ENCODE data around the gene GCK.

Gene GCK

GRCh38 chr7:44153948-44154335, 35.3 kb downstream of the GCK start:
- no peak for DNase-seq

- no peak for DNase-seq
These were observed 36.0 kb downstream of the GCK start for GRCh38 chr7:44152971-44153947.

GRCh38 chr7:44151956-44152355, 37.3 kb downstream of the GCK start:
- no peak for DNase-seq

GRCh38 chr7:44150966-44151941, 38.0 kb downstream of the GCK start:
- DNase-seq = no peak

GRCh38 chr7:44150466-44150832, 38.8 kb downstream of the GCK start:
- DNase-seq = no peak

- no peak for DNase-seq
These were observed 39.4 kb downstream of the GCK start for GRCh38 chr7:44149571-44150465.

- no peak for DNase-seq
These were observed 40.2 kb downstream of the GCK start for GRCh38 chr7:44148961-44149536.

- DNase-seq = no peak
These were observed 41.1 kb downstream of the GCK start for GRCh38 chr7:44148166-44148565.

- no peak for DNase-seq
These were observed 41.9 kb downstream of the GCK start for GRCh38 chr7:44147026-44147991.

GRCh38 chr7:44145969-44146911, 43.0 kb downstream of the GCK start:
- peak; percentile 48 for DNase-seq

- peak; percentile 33 for DNase-seq
These were observed 43.7 kb downstream of the GCK start for GRCh38 chr7:44145479-44145968.

GRCh38 chr7:44144968-44145478, 44.2 kb downstream of the GCK start:
- no peak for DNase-seq

- no peak for DNase-seq
These were observed 44.7 kb downstream of the GCK start for GRCh38 chr7:44144426-44144967.

GRCh38 chr7:44143646-44144250, 45.5 kb downstream of the GCK start:
- DNase-seq = no peak

- DNase-seq = no peak
These were observed 47.2 kb downstream of the GCK start for GRCh38 chr7:44142028-44142427.

GRCh38 chr7:44141221-44141850, 47.9 kb downstream of the GCK start, which contains the start of gene MYL7:
TSS of gene MYL7 (minus strand) at chr7:44141332. CDS start at chr7:44141305, 27 bp downstream.
- DNase-seq = no peak

GRCh38 chr7:44140341-44140740, 48.9 kb downstream of the GCK start:
- no peak for DNase-seq
